ENCODE results near the gene NTF4. TPM values are rescaled to one million over a fixed set of nuclear protein-coding genes. Genes with fewer than 3 reads are reported as not detected.
A peak's percentile ranks its signal among the peaks of the same experiment; 100 is the strongest.
"Not testable (repeated sequence)": the region's sequence is repeated elsewhere in the genome, so short reads cannot be mapped to it uniquely, and the experiment has no call there.

The NTF4 gene
- total and polyA plus RNA-seq, 2 of the 8 experiments (the other 6 are each of a cell fraction or from before 2014, with no cell fraction given) = 3.1 to 6.5 TPM

- H3K79me1 ChIP-seq (ENCODE audit: low read depth, low read length); H4K20me1 ChIP-seq (replicated peaks in 1 of 2; ENCODE audit: control insufficient read depth in 1 of 2, insufficient read depth in 2 of 2, low read length in 2 of 2); H3K18ac ChIP-seq (ENCODE audit: extremely low read depth, low read length); H3K27me3 ChIP-seq (replicated peaks in 1 of 4; ENCODE audit: control insufficient read depth in 3 of 4, extremely low read depth in 1 of 4, insufficient read depth in 3 of 4, low read length in 3 of 4); H2BK15ac ChIP-seq (ENCODE audit: low read length); H2BK12ac ChIP-seq (ENCODE audit: low read depth, low read length); H2AFZ ChIP-seq (ENCODE audit: low read length); H3K4ac ChIP-seq (replicated peaks; ENCODE audit: insufficient read length, low read depth, low read length); FAIRE-seq; H2BK5ac ChIP-seq (ENCODE audit: low read depth, low read length); H3K4me1 ChIP-seq (replicated peaks in 1 of 4; ENCODE audit: control insufficient read depth in 3 of 4, insufficient read depth in 4 of 4, low read length in 3 of 4); H2BK20ac ChIP-seq (ENCODE audit: low read length); H3K56ac ChIP-seq (replicated peaks; ENCODE audit: insufficient read length, low read depth, low read length); H3K79me2 ChIP-seq (ENCODE audit: control insufficient read depth in 1 of 2, insufficient read depth in 2 of 2, low read length in 2 of 2); POLR2A ChIA-PET (ENCODE audit: partially characterized antibody); H2BK120ac ChIP-seq (replicated peaks; ENCODE audit: low read depth, low read length); H2AK5ac ChIP-seq (ENCODE audit: low read depth, low read length); H4K8ac ChIP-seq (ENCODE audit: extremely low read depth, insufficient read depth, low read length); H3K9me3 ChIP-seq (ENCODE audit: insufficient read depth in 2 of 2, low read depth in 1 of 2, low read length in 1 of 2); H4K91ac ChIP-seq (replicated peaks; ENCODE audit: insufficient read length, low read length); H3K14ac ChIP-seq (ENCODE audit: insufficient read length); H3K23ac ChIP-seq (ENCODE audit: insufficient read length); H3K27ac ChIP-seq (ENCODE audit: low read depth, low read length); H4K5ac ChIP-seq (ENCODE audit: insufficient read length, low read depth, low read length); H3K23me2 ChIP-seq (ENCODE audit: low read depth, low read length); H3K4me2 ChIP-seq (ENCODE audit: insufficient read depth in 1 of 2, low read depth in 2 of 2, low read length in 2 of 2); H3K9ac ChIP-seq (replicated peaks in 1 of 4; ENCODE audit: extremely low read depth in 1 of 4, low read depth in 3 of 4, low read length in 3 of 4); H3K36me3 ChIP-seq (ENCODE audit: control insufficient read depth in 2 of 4, insufficient read depth in 4 of 4, low read length in 3 of 4); H3K4me3 ChIP-seq (ENCODE audit: extremely low read depth in 1 of 4, insufficient read depth in 2 of 4, low read depth in 3 of 4, low read length in 4 of 4); CTCF ChIA-PET (ENCODE audit: partially characterized antibody): not testable (repeated sequence)
- 72% methylated on average over 9 of the region's 18 CpGs; no CpG with 5 or more reads in 1 of the 2 experiments for WGBS, 2 experiments (ENCODE audit: extremely low coverage in 1 of 2, insufficient coverage in 1 of 2, insufficient read length in 1 of 2, insufficient replicate concordance in 2 of 2, low coverage in 1 of 2, low lambda C conversion rate in 2 of 2, missing lambda C conversion rate in 1 of 2)
- TF ChIP-seq YY1 (IDR thresholded peaks at IDR 0.05; ENCODE audit: low read depth, low read length) = peak; percentile 53; the same call in 1 of the 2 replicates
- TF ChIP-seq NANOG (IDR thresholded peaks at IDR 0.05; ENCODE audit: insufficient read depth, low read depth, low read length, poor library complexity, severe bottlenecking) = peak; percentile 29
- TF ChIP-seq CTCF (IDR thresholded peaks at IDR 0.05; ENCODE audit: control extremely low read depth in 1 of 3, insufficient read depth in 1 of 3, low read depth in 1 of 3, low read length in 3 of 3) = peak; percentile 65 to 78 (median 74)
- TF ChIP-seq RAD21 (IDR thresholded peaks at IDR 0.05 in 1 of 2, conservative IDR thresholded peaks at IDR 0.05 in 1 of 2; ENCODE audit: low read depth in 2 of 2, low read length in 2 of 2) = peak; percentile 24 to 47; a peak in 2 of 4 replicates
- TF ChIP-seq CREB1 (IDR thresholded peaks at IDR 0.05) = peak; percentile 80
- peak; percentile 93 for TF ChIP-seq TBP (IDR thresholded peaks at IDR 0.05; ENCODE audit: low read depth, low read length)
- DNase-seq (ENCODE audit: low read depth in 1 of 2, low spot score in 2 of 2) = peak in 1 of 2 experiments; percentile 89
These were observed 27.8 kb downstream of the NTF4 start, which contains the start of gene CGB1 for GRCh38 chr19:49036815-49037214. TSS of gene CGB1 (minus strand) at chr19:49036895. CDS start at chr19:49036711, 184 bp downstream.

Measured in H1 (cell line).